GM21723 (cell line): Measurements from ENCODE around the gene CFC1.
"Not testable (repeated sequence)": the region's sequence is repeated elsewhere in the genome, so short reads cannot be mapped to it uniquely, and the experiment has no call there.

Experiments
- ATAC-seq: cut with Tn5 transposase; IDR thresholded peaks from one replicate; pipeline ENCODE4 v1.9.1; 2021; ENCODE audit warnings: mild to moderate bottlenecking, moderate library complexity; ENCODE audit not compliant: unreplicated experiment

The CFC1 gene

DNA sequence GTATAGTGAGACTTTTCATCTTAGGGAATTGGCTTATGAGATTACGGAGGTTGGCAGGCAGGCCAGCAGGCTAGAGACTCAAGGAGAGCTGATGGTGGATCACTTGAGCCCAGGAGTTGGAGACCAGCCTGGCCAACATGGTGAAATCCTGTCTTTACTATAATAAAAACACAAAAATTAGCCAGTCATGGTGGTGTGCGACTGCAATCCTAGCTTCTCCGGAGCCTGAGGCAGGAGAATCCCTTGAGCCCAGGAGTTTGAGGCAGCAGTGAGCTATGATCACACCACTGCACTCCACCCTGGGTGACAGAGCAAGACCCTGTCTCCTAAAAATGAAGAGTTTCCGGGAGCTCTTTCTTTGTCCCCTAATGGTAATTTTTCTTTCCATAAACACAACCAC, 14.6 kb downstream of the CFC1 start:
- not testable (repeated sequence) for ATAC-seq

- not testable (repeated sequence) for ATAC-seq
Observed at GRCh38 chr2:130583582-130583981, 15.8 kb downstream of the CFC1 start.

GRCh38 chr2:130582970-130583369, 16.4 kb downstream of the CFC1 start:
- not testable (repeated sequence) for ATAC-seq

DNA sequence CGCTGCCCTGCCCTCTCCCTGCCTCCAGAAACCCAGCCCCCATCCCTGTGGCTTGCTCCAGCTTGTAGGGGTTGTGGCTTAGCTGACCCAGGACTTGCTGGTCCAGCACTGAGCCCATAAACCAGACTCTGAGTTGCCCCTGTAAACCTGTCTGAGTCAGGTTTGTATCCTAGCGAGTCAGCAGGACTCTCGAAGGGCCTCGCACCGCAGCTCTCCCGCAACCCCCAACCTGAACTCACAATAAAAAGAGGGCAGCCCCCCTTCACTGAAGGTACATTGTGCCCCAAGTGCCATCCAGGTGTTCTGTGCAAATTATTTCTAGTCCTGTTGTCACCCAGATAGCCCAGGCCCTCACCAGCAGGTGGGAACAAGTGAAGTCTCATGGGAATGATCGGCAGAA, 17.9 kb downstream of the CFC1 start:
- ATAC-seq, result not testable (repeated sequence)

GRCh38 chr2:130579121-130579520, 20.3 kb downstream of the CFC1 start:
- ATAC-seq, result not testable (repeated sequence)

GRCh38 chr2:130577559-130577958, 21.8 kb downstream of the CFC1 start:
- ATAC-seq, result not testable (repeated sequence)

GRCh38 chr2:130576209-130576784, 23.1 kb downstream of the CFC1 start:
- not testable (repeated sequence) for ATAC-seq

GRCh38 chr2:130574230-130574629, 25.1 kb downstream of the CFC1 start:
- ATAC-seq, result not testable (repeated sequence)

- not testable (repeated sequence) for ATAC-seq
Observed at GRCh38 chr2:130571929-130572328, 27.4 kb downstream of the CFC1 start.

- not testable (repeated sequence) for ATAC-seq
Observed at GRCh38 chr2:130566165-130566564, 33.2 kb downstream of the CFC1 start.

- ATAC-seq, result not testable (repeated sequence)
Observed at GRCh38 chr2:130556441-130556840, 42.9 kb downstream of the CFC1 start.

GRCh38 chr2:130554178-130554577, 45.2 kb downstream of the CFC1 start:
- not testable (repeated sequence) for ATAC-seq

DNA sequence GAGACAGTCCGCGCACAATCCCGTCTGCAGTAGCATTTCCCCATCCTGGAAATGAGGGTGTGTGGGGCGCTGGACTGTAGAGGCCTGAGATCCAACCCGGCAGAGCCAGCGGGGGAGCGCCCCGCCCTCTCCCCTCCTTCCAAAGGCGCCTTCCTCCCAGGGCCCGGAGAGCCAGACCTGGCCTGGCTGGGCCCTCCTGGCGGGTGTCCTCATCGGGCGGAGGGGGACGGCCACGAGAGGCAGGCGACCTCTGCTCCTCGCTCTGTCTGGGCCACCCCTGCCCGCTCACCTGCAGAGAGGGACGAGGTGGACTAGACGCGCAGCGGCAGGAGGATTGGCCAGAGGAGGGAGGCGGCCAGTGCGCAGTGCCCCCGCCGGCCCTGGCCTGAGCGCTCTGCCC, 49.9 kb downstream of the CFC1 start:
- not testable (repeated sequence) for ATAC-seq

DNA sequence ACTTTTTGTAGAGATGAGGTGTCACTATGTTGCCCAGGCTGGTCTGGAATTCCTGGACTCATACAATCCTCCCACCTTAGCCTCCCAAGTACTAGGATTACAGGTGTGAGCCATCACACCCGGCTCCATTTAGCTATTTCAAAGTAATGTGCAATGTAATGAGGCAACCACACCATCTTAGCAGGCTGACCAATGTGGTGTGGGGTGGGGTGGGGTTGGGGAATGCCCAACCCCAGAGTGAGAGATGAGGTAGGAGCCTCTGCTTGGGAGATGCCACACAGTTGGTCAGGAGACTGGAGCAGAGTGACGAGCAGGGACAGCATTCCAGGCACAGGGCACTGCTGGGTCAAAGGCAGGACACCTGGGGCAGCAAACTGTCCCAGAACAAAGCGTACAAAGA, 51.0 kb downstream of the CFC1 start:
- ATAC-seq, result not testable (repeated sequence)

- not testable (repeated sequence) for ATAC-seq
Observed at GRCh38 chr2:130544978-130545377, 54.4 kb downstream of the CFC1 start.

DNA sequence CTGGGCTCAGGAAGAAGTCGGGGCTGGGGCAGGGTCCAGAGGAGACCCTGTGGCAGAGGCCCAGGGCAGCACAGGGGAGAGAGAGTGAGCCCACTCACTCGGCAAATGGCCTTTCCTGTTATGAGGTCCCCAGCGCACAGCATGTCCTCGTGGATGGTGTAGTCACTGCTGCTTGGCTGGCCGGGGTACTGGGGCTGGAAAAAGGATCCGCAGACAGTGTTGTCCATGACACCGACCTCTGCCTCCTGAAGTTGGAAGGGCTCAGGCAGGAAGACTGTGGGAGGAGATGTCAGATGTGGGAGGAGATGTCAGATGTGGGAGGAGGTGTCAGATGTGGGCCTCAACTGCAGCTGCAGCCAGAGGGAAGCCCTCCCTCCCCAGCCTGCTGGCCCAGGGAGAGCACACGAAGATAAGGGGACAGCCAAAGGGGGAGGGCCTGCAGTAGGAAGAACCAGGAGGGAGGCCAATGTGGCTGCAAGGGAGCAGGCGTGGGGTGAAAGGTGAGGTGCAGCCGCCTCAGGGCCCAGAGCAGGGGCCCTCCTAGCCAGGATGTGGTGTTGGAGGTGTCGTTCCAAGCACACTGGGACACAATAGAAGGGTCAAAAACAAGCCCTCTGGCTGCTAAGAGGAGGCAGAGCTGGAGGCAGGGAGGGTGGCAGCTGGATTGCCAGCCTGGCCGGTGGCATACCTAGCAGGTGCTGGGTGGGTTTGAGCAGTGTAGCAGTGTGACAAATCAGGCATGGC, 55.4 kb downstream of the CFC1 start:
- not testable (repeated sequence) for ATAC-seq

- not testable (repeated sequence) for ATAC-seq
Observed at GRCh38 chr2:130542789-130543188, 56.6 kb downstream of the CFC1 start.
